Esophagus squamous epithelium (tissue), 4 donors: Measurements from ENCODE around the gene ARF3.

Experiments used
- POLR2A ChIP-seq, 4 donors: fragments of 450-650 bp; IDR thresholded peaks; one replicate each; pipeline ENCODE4 v1.6.1; 2017; ENCODE audit warnings: antibody characterized with exemption in 4 of 4, mild to moderate bottlenecking in 4 of 4, moderate library complexity in 3 of 4
- TF ChIP-seq, protein P1 (sequence below), 6 experiments: fragments of 450-650 bp in 4 of 6; fragments of 200-600 bp in 2 of 6; sonication (generic) in 2 of 6; IDR thresholded peaks; one replicate each; pipeline ENCODE4 v1.5.1; 2016 to 2019; ENCODE audit warnings: antibody characterized with exemption in 6 of 6, mild to moderate bottlenecking in 4 of 6, moderate library complexity in 4 of 6

DNA sequence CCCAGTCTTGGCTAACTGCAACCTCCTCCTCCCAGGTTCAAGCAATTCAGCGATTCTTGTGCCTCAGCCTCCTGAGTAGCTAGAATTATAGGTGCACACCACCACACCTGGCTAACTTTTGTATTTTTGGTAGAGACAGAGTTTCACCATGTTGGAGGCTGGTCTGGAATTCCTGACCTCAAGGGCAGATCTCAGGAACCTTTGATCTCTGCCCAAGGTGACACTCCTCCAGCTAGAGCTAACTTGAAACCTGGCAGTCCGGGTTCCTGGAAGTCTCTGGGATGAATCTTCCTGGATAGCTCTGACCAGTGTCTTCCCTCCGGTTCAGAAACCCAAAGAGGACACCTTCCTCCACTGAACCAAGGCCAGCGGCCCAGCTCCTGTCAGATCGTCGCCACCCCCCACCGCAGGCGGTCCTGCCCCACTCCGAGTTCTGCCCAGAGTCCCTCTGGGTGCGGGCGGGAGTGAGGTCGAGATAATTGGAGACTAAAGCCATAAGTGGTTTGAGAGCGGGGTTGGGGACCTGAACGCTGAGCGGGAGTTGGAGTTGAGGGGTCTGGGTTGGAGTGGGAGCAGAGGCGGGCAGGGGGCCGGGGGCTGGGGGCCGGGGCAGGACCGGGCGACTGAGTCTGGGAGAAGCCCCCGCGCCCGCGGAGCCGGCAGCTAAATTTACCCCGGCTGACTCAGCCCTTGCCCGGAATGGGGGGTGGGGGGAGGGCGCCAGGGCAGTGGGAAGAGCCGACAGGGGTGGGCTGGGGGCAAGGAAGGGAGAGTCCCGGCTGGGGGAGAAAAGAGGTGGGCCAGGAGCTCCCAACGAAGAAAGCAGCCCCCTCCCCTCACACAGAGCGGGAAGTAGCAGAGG lies 37.2 kb upstream of the ARF3 start:
- TF ChIP-seq, protein P1, sequence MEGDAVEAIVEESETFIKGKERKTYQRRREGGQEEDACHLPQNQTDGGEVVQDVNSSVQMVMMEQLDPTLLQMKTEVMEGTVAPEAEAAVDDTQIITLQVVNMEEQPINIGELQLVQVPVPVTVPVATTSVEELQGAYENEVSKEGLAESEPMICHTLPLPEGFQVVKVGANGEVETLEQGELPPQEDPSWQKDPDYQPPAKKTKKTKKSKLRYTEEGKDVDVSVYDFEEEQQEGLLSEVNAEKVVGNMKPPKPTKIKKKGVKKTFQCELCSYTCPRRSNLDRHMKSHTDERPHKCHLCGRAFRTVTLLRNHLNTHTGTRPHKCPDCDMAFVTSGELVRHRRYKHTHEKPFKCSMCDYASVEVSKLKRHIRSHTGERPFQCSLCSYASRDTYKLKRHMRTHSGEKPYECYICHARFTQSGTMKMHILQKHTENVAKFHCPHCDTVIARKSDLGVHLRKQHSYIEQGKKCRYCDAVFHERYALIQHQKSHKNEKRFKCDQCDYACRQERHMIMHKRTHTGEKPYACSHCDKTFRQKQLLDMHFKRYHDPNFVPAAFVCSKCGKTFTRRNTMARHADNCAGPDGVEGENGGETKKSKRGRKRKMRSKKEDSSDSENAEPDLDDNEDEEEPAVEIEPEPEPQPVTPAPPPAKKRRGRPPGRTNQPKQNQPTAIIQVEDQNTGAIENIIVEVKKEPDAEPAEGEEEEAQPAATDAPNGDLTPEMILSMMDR (IDR thresholded peaks at IDR 0.05): no peak
- TF ChIP-seq POLR2A (IDR thresholded peaks at IDR 0.05): no peak
